GM21825 (cell line): ENCODE results near the gene PRR16.

Experiments
- ATAC-seq: cut with Tn5 transposase; IDR thresholded peaks from one replicate; pipeline ENCODE4 v1.9.1; 2021; ENCODE audit warnings: mild to moderate bottlenecking, moderate library complexity; ENCODE audit not compliant: unreplicated experiment

Gene PRR16

GRCh38 chr5:120463006-120463680 lies 957 bp upstream of the PRR16 start:
- no peak for ATAC-seq

GRCh38 chr5:120464627-120465435 lies 731 bp downstream of the PRR16 start:
- ATAC-seq, result no peak

GRCh38 chr5:120465436-120465961 lies 1.4 kb downstream of the PRR16 start:
- ATAC-seq, result no peak

- no peak for ATAC-seq
Measured at GRCh38 chr5:120466341-120467006, 2.4 kb downstream of the PRR16 start.

- no peak for ATAC-seq
Measured at GRCh38 chr5:120471971-120472370, 7.9 kb downstream of the PRR16 start.

GRCh38 chr5:120472911-120473310 lies 8.8 kb downstream of the PRR16 start:
- no peak for ATAC-seq

- no peak for ATAC-seq
Measured at GRCh38 chr5:120473332-120473731, 9.2 kb downstream of the PRR16 start.

- ATAC-seq, result no peak
Measured at GRCh38 chr5:120476063-120476462, 12.0 kb downstream of the PRR16 start.

- no peak for ATAC-seq
Measured at GRCh38 chr5:120479066-120479465, 15.0 kb downstream of the PRR16 start.

GRCh38 chr5:120499876-120500563 lies 35.9 kb downstream of the PRR16 start:
- ATAC-seq, result no peak

GRCh38 chr5:120502531-120502930 lies 38.4 kb downstream of the PRR16 start:
- ATAC-seq, result no peak

GRCh38 chr5:120503341-120503740 lies 39.2 kb downstream of the PRR16 start:
- ATAC-seq, result no peak

GRCh38 chr5:120504057-120504456 lies 40.0 kb downstream of the PRR16 start:
- no peak for ATAC-seq

GRCh38 chr5:120507197-120507596 lies 43.1 kb downstream of the PRR16 start:
- ATAC-seq, result no peak

GRCh38 chr5:120507800-120508463 lies 43.8 kb downstream of the PRR16 start:
- ATAC-seq, result no peak

- no peak for ATAC-seq
Measured at GRCh38 chr5:120509053-120509452, 45.0 kb downstream of the PRR16 start.

GRCh38 chr5:120510098-120510637 lies 46.1 kb downstream of the PRR16 start:
- ATAC-seq, result no peak

GRCh38 chr5:120510994-120511686 lies 47.0 kb downstream of the PRR16 start:
- ATAC-seq, result no peak

GRCh38 chr5:120512068-120512467 lies 48.0 kb downstream of the PRR16 start:
- ATAC-seq, result no peak
